Esophagus muscularis mucosa (tissue), 3 donors: Measurements from ENCODE around the gene UST.

ENCODE experiments used
- CTCF ChIP-seq, 3 experiments: fragments of 200-600 bp in 2 of 3; fragments of 450-650 bp in 1 of 3; sonication (generic) in 2 of 3; IDR thresholded peaks; one replicate each; pipeline ENCODE4 v1.5.1; 2017 to 2019; ENCODE audit warnings: antibody characterized with exemption in 3 of 3, mild to moderate bottlenecking in 2 of 3, moderate library complexity in 1 of 3
- POLR2A ChIP-seq: fragments of 450-650 bp; IDR thresholded peaks from one replicate; pipeline ENCODE4 v1.6.1; 2017; ENCODE audit warnings: antibody characterized with exemption, moderate library complexity, mild to moderate bottlenecking, low read depth
- POLR2AphosphoS5 ChIP-seq, 2 donors: sonication (generic); formaldehyde crosslinking; IDR thresholded peaks; one replicate each; pipeline ENCODE4 v1.6.1; 2017; ENCODE audit warnings: antibody characterized with exemption in 2 of 2

DNA sequence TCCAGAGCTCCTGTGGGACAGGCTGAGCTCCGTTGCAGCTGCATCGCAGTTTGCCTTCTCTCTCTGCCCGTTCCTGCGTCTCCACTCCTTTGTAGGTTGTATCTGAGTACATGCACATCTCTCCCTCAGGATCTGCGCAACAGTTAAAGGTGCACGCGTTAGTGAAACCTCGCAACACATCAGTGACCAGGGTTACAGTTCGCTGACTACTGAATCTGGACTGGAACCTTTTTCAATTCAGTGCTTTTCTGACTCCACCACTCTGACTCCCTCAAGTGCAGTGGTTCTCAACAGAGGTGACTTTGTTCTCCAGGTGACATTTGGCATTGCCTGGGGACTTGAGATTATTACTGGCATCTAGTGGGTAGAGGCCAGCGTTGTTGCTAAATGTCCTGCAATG, 44.0 kb downstream of the UST start:
- TF ChIP-seq CTCF (IDR thresholded peaks at IDR 0.05) (no peak), POLR2A (no peak), POLR2AphosphoS5 (IDR thresholded peaks at IDR 0.05) (no peak)
